HCT116 (cell line): ENCODE data around the gene FLT3LG. TPM values are rescaled to one million over a fixed set of nuclear protein-coding genes. Genes with fewer than 3 reads are reported as not detected.

ENCODE experiments used
- ATF3 ChIP-seq: IDR thresholded peaks from 2 replicates; pipeline ENCODE4 v1.6.1; 2012
- CTCF ChIP-seq, 3 experiments: fragments of 200-600 bp in 1 of 3; sonication (generic) in 1 of 3; IDR thresholded peaks in 2 of 3; conservative IDR thresholded peaks in 1 of 3; 2 replicates each; pipeline ENCODE4 v1.5.1; 2012 to 2017; ENCODE audit warnings: low read depth in 2 of 3, low read length in 2 of 3, antibody characterized with exemption in 1 of 3, borderline replicate concordance in 1 of 3, control low read depth in 1 of 3, mild to moderate bottlenecking in 1 of 3, mixed read lengths in 1 of 3, mixed run types in 1 of 3, moderate library complexity in 1 of 3; ENCODE audit not compliant: insufficient read depth in 1 of 3
- REST ChIP-seq: IDR thresholded peaks from 2 replicates; pipeline ENCODE4 v1.6.1; 2012; ENCODE audit warnings: low read depth
- SIN3A ChIP-seq: IDR thresholded peaks from 2 replicates; pipeline ENCODE4 v1.6.1; 2012; ENCODE audit warnings: low read depth
- TCF7L2 ChIP-seq: IDR thresholded peaks from 2 replicates; pipeline ENCODE4 v1.7.0; 2011; ENCODE audit warnings: borderline replicate concordance, inconsistent platforms; ENCODE audit not compliant: insufficient read depth, insufficient read length; ENCODE audit errors: extremely low read depth
- YY1 ChIP-seq: IDR thresholded peaks from 2 replicates; pipeline ENCODE4 v1.6.1; 2011; ENCODE audit warnings: low read length, low read depth, moderate library complexity, mild to moderate bottlenecking; ENCODE audit not compliant: insufficient replicate concordance; ENCODE audit errors: extremely low read depth
- total RNA-seq: library from RNA; stranded (reverse); gene quantifications from one replicate; pipeline ENCODE4 v1.2.1, GENCODE V29; 2021; ENCODE audit not compliant: unreplicated experiment

Gene FLT3LG
- total RNA-seq, 1 experiment from 2014 or later = 3.8 TPM

- no peak for TF ChIP-seq REST
- no peak for TF ChIP-seq TCF7L2
- no peak for TF ChIP-seq YY1
- TF ChIP-seq ATF3 = no peak
- no peak for TF ChIP-seq CTCF (IDR thresholded peaks at IDR 0.05 in 2 of 3, conservative IDR thresholded peaks at IDR 0.05 in 1 of 3; ENCODE audit: borderline replicate concordance in 1 of 3, insufficient read depth in 1 of 3, low read depth in 2 of 3, low read length in 2 of 3)
- no peak for TF ChIP-seq SIN3A
These were observed 32.1 kb upstream of the FLT3LG start (continued) for GRCh38 chr19:49441960-49442350.
